ENCODE data around the gene PLA2G12A.
A peak's percentile ranks its signal among the peaks of the same experiment; 100 is the strongest.

PLA2G12A gene

DNA sequence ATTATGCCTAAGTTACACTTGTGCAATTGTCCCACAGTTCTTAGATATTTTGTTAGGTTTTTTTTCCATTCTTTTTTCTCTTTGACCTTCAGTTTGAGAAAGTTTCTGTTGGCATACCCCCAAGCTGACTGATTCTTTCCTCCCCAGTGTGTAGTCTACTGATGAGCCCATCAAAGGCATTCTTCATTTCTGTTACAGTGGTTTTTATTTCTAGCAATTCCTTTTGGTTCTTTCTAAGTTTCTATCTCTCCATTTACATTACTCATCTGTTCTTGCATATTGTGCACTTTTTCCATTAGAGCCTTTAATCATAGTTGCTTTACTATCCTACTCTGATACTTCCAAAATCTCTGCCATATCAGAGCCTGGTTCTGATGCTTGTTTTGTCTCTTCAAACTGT lies 58.5 kb downstream of the PLA2G12A start:
- no peak for DNase-seq (ENCODE audit: insufficient read length)
- FAIRE-seq = no peak
- TF ChIP-seq POLR2A (IDR thresholded peaks at IDR 0.05; ENCODE audit: low read depth, low read length) (no peak), TAF1 (IDR thresholded peaks at IDR 0.05; ENCODE audit: borderline replicate concordance, low read depth, low read length) (no peak), POLR2AphosphoS5 (IDR thresholded peaks at IDR 0.05; ENCODE audit: low read depth, low read length) (no peak)

DNA sequence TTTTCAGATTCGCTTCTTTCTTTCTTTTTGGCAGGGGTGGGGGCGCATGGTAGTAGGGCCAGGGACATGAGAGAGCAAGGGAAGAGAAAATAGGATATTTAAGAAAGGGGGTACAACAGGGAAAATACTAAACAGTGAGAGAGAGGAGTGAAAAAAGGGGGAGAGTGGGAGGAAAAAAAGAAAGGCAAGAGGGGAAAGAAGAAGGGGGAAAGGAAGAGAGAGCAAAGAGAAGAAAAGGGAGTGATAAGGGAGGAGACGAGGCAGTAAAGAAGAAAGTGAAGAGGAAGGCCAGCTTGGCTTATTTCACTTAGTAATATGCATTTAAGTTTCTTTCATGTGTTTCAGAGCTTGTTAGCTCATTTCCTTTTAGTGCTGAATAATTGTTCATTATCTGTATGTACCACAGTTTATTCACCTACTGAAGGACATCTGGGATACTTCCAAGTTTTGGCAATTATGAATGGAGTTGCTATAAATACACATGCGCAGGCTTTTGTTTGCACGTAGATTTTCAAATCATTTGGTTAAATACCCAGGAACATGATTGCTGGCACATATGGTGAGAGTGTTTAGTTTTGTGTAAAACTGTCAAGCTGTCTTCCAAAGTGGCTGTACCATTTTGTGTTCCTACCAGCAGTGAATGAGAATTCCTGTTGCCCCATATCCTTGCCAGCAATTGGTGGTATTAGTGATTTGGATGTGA lies 63.9 kb downstream of the PLA2G12A start:
- TF ChIP-seq POLR2AphosphoS5 (IDR thresholded peaks at IDR 0.05; ENCODE audit: low read depth, low read length) (no peak), POLR2A (IDR thresholded peaks at IDR 0.05; ENCODE audit: low read depth, low read length) (no peak), TAF1 (IDR thresholded peaks at IDR 0.05; ENCODE audit: borderline replicate concordance, low read depth, low read length) (no peak)
- FAIRE-seq = peak; percentile 17
- DNase-seq (ENCODE audit: insufficient read length) = no peak

DNA sequence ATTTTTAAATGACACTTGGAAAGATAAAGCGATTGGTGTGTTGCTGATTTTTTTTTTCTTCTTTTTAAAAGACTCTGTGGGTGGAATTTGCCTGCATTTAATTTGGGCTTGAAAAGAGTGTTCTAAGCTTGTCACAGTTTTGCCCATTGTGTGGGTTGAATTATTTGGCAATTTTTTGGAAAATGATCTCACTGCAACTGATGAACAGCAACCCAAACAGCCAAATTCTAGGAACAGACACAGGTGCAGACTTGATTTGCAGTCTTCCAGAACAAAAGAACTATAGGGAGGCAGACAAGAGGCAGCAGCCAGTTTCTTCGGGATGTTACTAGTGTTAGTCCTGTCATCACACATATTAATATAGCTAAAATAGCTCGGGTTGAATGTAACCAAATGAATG lies 67.1 kb downstream of the PLA2G12A start:
- no peak for TF ChIP-seq POLR2AphosphoS5 (IDR thresholded peaks at IDR 0.05; ENCODE audit: low read depth, low read length)
- TF ChIP-seq POLR2A (IDR thresholded peaks at IDR 0.05; ENCODE audit: low read depth, low read length) = no peak
- TF ChIP-seq TAF1 (IDR thresholded peaks at IDR 0.05; ENCODE audit: borderline replicate concordance, low read depth, low read length) = no peak
- DNase-seq (ENCODE audit: insufficient read length) (no peak), FAIRE-seq (no peak)

DNA sequence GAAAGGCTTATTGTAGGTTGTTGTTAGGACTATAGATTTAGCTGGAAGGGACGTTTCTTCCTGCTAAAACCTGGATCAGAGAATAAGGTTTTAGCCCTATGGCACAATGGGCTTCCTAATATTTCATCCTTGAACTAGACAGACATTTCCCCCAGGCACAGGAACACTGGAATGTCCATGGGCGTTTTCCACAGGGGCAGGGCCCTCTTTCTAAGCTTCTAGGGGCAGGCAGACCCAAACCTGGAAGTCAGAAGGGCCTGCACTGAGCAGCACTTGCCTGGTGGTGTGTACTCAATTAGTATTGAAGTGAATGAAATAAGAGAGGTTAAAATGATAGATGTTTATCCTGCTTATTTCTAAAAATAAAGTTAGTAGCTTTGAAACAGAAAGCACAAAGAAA lies 67.8 kb downstream of the PLA2G12A start:
- FAIRE-seq (no peak), DNase-seq (ENCODE audit: insufficient read length) (no peak)
- TF ChIP-seq POLR2AphosphoS5 (IDR thresholded peaks at IDR 0.05; ENCODE audit: low read depth, low read length) = no peak
- no peak for TF ChIP-seq POLR2A (IDR thresholded peaks at IDR 0.05; ENCODE audit: low read depth, low read length)
- no peak for TF ChIP-seq TAF1 (IDR thresholded peaks at IDR 0.05; ENCODE audit: borderline replicate concordance, low read depth, low read length)
